ENCODE data around the gene BRMS1L.

Gene BRMS1L

DNA sequence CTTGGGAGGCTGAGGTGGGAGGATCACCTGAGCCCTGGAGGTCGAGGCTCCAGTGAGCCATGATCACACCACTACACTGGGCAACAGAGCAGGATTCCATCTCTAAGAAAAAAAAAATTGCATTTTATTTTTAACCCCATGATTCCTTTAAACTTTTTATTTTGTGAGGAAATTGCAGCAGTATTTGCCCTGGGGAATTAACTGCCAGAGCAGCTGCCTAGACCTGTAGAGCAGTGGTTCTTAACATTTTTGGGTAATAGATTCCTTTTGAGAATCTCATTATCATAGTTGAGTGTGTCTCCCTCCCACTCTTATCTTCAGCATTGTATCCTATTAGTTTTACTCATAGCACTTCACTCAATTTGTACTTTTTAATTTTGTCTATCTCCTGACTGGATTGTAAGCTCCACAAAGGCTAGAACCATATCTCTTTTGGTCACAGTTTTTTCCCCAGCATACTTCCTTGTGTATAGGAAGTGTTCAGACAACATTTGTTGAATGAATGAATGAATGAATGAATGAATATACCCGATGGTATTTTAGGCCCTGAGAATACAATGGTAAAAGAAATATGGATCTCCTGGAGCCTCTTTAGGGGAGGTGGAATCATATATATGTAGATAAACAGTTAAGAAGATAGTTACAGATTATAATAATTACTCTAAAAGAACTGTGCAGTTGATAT lies 40.6 kb downstream of the BRMS1L start:
- no peaks in the 10 kb centered on the region for H3K4me1 ChIP-seq (ENCODE audit: insufficient read depth, low read length)
- DNase-seq: no peak
- no peak overlapping the region for H3K27ac ChIP-seq (ENCODE audit: low read length)
- no peak for ATAC-seq (ENCODE audit: insufficient read depth, low read depth)
- H3K79me2 ChIP-seq (ENCODE audit: insufficient read depth, low read length): no peaks in the 10 kb centered on the region
- no peaks in the 10 kb centered on the region for H4K20me1 ChIP-seq (ENCODE audit: insufficient read depth, low read length)
- H3K4me3 ChIP-seq (ENCODE audit: low read depth in 1 of 2, low read length in 2 of 2): no peak overlapping the region
- H3K4me2 ChIP-seq (ENCODE audit: insufficient read depth, low read length): no peak overlapping the region
- TF ChIP-seq CTCF (IDR thresholded peaks at IDR 0.05; ENCODE audit: borderline replicate concordance, extremely low read depth, low read length, poor library complexity, severe bottlenecking) (no peak), EZH2 (IDR thresholded peaks at IDR 0.05; ENCODE audit: borderline replicate concordance, low read depth, low read length, severe bottlenecking) (no peak)
- H3K9me3 ChIP-seq (ENCODE audit: insufficient read depth, low read length, severe bottlenecking): no peaks in the 10 kb centered on the region
- H2AFZ ChIP-seq (ENCODE audit: low read depth, low read length): no peak overlapping the region
- H3K36me3 ChIP-seq (ENCODE audit: insufficient read depth, low read length): peaks cover 49% of the 10 kb centered on the region
- no peaks in the 10 kb centered on the region for H3K27me3 ChIP-seq (ENCODE audit: insufficient read depth, low read length, poor library complexity)
- H3K9ac ChIP-seq (ENCODE audit: low read depth, low read length): no peak overlapping the region

GRCh38 chr14:35867280-35867629 lies 41.1 kb downstream of the BRMS1L start:
- Histone ChIP-seq H3K36me3 (ENCODE audit: insufficient read depth, low read length) (peaks cover 49% of the 10 kb centered on the region), H3K79me2 (ENCODE audit: insufficient read depth, low read length) (no peaks in the 10 kb centered on the region), H4K20me1 (ENCODE audit: insufficient read depth, low read length) (no peaks in the 10 kb centered on the region), H3K4me1 (ENCODE audit: insufficient read depth, low read length) (no peaks in the 10 kb centered on the region), H2AFZ (ENCODE audit: low read depth, low read length) (no peak overlapping the region), H3K27me3 (ENCODE audit: insufficient read depth, low read length, poor library complexity) (no peaks in the 10 kb centered on the region), H3K27ac (ENCODE audit: low read length) (no peak overlapping the region), H3K9ac (ENCODE audit: low read depth, low read length) (no peak overlapping the region), H3K4me3 (ENCODE audit: low read depth in 1 of 2, low read length in 2 of 2) (no peak overlapping the region), H3K4me2 (ENCODE audit: insufficient read depth, low read length) (no peak overlapping the region), H3K9me3 (ENCODE audit: insufficient read depth, low read length, severe bottlenecking) (no peaks in the 10 kb centered on the region)
- no peak for ATAC-seq (ENCODE audit: insufficient read depth, low read depth)
- DNase-seq: no peak
- TF ChIP-seq CTCF (IDR thresholded peaks at IDR 0.05; ENCODE audit: borderline replicate concordance, extremely low read depth, low read length, poor library complexity, severe bottlenecking) (no peak), EZH2 (IDR thresholded peaks at IDR 0.05; ENCODE audit: borderline replicate concordance, low read depth, low read length, severe bottlenecking) (no peak)

DNA sequence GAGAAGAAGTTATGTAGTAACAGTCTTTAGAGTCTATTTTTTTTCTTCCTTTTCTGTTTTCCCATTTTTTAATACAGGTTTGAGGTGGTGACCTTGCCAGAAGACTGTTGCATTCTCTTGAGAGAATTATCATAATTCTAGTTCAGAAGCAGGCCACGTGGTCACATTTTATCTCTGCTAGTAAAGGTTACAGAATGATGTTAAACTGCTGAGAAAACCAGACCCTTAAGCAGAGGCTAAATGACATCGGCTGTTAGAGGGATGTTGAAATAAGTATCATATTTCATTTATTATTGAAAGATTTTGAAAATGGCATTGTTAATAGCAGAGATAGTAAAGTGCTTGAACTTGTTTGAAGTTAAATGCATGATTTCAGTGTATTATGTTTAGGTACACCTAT lies 49.2 kb downstream of the BRMS1L start:
- Histone ChIP-seq H4K20me1 (ENCODE audit: insufficient read depth, low read length) (no peaks in the 10 kb centered on the region), H3K4me1 (ENCODE audit: insufficient read depth, low read length) (no peaks in the 10 kb centered on the region), H2AFZ (ENCODE audit: low read depth, low read length) (no peak overlapping the region), H3K9me3 (ENCODE audit: insufficient read depth, low read length, severe bottlenecking) (no peaks in the 10 kb centered on the region), H3K36me3 (ENCODE audit: insufficient read depth, low read length) (no peaks in the 10 kb centered on the region; the same call in 1 of the 2 replicates), H3K27ac (ENCODE audit: low read length) (no peak overlapping the region), H3K4me3 (ENCODE audit: low read depth in 1 of 2, low read length in 2 of 2) (no peak overlapping the region), H3K4me2 (ENCODE audit: insufficient read depth, low read length) (no peak overlapping the region), H3K9ac (ENCODE audit: low read depth, low read length) (no peak overlapping the region), H3K79me2 (ENCODE audit: insufficient read depth, low read length) (no peaks in the 10 kb centered on the region), H3K27me3 (ENCODE audit: insufficient read depth, low read length, poor library complexity) (no peaks in the 10 kb centered on the region)
- TF ChIP-seq EZH2 (IDR thresholded peaks at IDR 0.05; ENCODE audit: borderline replicate concordance, low read depth, low read length, severe bottlenecking) (no peak), CTCF (IDR thresholded peaks at IDR 0.05; ENCODE audit: borderline replicate concordance, extremely low read depth, low read length, poor library complexity, severe bottlenecking) (no peak)
- DNase-seq: no peak
- ATAC-seq (ENCODE audit: insufficient read depth, low read depth): no peak
